Astrocyte of the hippocampus (primary cell): Measurements from ENCODE around the gene AAMDC.
A peak's percentile ranks its signal among the peaks of the same experiment; 100 is the strongest.

Experiments
- DNase-seq: peaks from one replicate; pipeline ENCODE4 v3.0.0; 2011; ENCODE audit warnings: low read depth, low spot score

Gene AAMDC

DNA sequence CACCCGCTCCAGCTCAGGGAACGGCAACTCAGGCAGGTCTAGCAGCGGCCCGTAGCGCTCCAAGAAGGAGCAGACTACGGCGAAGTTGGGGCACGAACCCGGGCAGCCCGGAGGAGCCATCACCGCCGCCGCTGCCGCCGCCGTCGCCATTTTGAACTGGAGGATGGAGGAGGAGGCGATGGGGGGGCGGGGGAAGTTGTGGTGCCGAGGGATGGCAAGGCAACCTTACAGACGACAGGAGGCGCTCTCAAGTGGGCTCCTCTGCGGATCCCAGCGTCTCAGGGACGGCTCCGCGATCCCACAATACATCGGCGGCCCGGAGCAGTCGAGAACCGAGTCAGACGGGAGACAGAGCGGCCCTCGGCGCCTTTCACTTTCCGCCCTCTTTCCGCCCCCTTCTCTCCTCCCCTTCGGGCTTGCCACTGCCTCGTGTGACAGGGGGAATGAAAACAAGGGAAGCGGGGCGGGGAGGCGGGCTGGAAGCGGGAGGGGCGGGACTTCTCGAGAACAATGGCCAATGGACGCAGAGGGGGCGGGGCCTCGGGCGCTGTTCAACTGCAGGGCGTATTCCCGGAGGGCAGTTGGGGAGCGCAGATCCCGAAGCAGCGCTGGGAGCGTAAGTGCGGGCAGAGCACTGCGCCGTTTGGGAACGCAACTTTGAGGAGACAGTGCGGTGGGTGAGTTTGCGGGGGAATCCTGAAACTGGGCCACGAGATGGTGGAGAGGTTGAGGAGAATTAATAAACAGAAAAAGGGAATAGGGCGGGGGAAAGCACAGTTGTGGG lies at the start of gene AAMDC, which contains the start of gene RSF1:
Gene AAMDC (plus strand): TSS at position 580 of the 784 bp plus-strand sequence. CDS start 21,353 bp downstream, outside the sequence.
Gene RSF1 (minus strand): TSS at position 158 of the 784 bp plus-strand sequence. CDS start 8 bp downstream, at position 150.
- DNase-seq: peak; percentile 99

GRCh38 chr11:77775936-77776335 lies 45.0 kb upstream of the AAMDC start:
- DNase-seq: no peak

- no peak for DNase-seq
Measured at GRCh38 chr11:77776455-77776854, 44.5 kb upstream of the AAMDC start.

- no peak for DNase-seq
Measured at GRCh38 chr11:77778118-77778517, 42.8 kb upstream of the AAMDC start.

DNA sequence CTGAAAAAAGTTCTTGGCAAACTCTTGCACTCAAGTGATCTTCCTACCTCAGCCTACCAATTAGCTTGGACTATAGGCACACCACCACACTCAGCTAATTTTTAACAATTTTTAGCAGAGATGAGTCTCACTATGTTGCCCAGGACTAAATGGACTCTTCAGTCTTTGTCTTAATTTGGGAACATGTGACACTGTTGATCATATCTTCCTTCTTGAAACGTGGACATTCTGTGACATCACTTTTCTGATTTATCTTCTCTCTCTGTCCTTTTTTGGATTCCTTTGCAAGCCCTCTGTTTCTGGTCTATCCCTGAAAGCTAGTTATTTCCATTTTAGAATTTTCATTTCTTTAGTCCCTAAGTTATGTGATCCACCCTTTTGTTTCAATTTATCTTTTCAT lies 42.4 kb upstream of the AAMDC start:
- no peak for DNase-seq

DNA sequence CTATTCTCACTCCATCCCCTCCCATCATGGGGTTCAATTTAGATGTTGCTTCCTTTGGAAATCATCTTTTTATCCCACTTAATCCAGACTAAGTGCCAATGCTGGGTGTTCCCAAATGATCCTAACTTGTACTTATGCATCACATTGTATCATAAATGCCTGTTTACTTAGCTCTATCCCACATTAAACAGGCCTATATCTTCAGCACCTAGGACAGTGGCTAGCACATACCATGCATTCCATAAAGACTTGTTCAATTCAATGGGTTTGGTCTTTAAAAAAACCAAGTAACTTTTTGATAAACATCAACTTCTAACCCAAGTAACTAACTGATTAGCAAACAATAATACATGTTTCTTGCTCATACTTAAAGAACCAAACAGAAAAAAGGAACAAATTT lies 41.0 kb upstream of the AAMDC start:
- DNase-seq: peak; percentile 66

DNA sequence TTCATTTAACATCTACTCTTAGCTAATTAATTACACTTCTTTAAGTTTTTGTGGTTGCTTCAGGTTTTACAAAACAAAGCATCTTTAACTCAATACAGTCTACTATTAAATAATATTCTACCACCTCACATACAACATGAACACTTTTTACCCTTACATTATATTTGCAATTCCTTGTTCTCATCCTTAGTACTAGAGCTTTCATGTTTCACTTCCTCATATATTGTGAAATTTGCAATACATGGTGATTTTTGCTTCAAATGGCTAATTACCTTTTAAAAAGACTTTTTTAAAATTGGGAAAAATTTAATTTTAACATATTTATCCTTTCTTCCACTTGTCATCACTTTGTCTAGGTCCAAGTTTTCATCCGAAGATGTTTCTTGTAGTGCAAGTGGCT lies 37.9 kb upstream of the AAMDC start:
- no peak for DNase-seq

GRCh38 chr11:77784572-77784971 lies 36.4 kb upstream of the AAMDC start:
- no peak for DNase-seq

DNA sequence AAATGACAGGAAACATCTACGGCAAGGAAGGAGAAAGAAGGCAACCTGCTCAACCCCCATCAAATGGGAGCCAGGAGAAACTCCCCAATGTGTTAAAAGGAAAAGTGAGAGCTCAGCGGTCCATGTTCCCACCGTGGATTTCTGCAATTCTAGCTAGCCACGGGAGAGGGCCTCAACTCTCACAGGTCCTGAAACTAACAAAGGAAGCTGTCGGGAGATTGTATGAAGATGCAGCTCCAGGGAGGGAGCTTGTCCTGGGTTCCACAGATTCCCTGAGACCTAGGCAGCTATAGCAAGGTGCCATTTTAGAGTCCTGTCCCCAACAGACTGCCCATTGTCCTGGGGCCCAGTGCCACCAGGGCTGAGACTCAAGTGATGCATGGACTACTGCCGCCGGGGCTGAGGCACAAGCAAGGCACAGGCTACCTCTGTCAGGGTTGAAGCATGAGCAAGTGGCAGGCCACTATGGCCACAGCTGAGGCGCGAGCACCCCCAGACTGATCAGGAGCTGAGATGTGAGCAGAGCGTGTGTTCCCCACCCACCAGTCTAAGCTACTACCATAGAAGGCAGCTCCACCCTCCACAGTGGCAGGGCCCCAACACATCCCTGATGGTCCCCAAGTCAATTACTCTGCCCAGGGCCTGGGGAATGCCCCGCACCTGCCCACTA lies 31.7 kb upstream of the AAMDC start:
- DNase-seq: no peak

GRCh38 chr11:77789731-77790476 lies 31.0 kb upstream of the AAMDC start:
- DNase-seq: no peak

- no peak for DNase-seq
Measured at GRCh38 chr11:77791301-77791700, 29.6 kb upstream of the AAMDC start.

DNA sequence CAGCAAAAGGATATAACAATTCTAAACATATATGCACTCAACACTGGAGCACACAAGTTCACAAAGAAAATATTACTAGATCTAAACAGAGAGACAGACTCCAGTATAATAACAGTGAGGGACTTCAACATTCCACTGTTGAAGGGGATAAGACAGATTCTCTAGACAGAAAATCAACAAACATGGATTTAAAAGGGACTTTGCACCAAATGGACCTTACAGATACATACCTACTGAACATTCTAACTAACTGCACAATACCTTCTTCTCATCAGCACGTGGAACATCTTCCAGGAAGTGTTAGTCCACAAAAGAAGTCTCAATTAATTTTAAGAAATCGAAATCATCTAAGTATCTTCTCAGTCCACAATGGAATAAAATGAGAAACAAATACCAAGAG lies 27.0 kb upstream of the AAMDC start:
- no peak for DNase-seq

GRCh38 chr11:77799338-77799737 lies 21.6 kb upstream of the AAMDC start:
- no peak for DNase-seq

DNA sequence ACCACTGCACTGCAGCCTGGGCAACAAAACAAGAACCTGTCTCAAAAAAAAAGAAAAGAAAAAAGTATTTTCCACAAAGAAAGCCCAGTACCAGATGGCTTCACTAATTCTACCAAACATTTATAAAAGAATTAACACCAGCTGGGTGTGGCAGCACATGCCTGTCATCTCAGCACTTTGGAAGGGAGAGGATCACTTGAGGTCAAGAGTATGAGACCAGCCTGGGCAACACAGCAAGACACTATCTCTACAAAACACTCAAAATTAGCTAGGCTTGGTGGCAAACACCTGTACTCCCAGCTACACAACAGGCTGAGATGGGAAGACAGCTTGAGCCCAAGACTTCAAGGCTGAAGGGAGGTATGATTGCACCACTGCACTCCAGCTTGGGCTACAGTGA lies 20.5 kb upstream of the AAMDC start:
- no peak for DNase-seq

- no peak for DNase-seq
Measured at GRCh38 chr11:77801477-77801876, 19.5 kb upstream of the AAMDC start.

GRCh38 chr11:77806415-77806814 lies 14.5 kb upstream of the AAMDC start:
- no peak for DNase-seq

DNA sequence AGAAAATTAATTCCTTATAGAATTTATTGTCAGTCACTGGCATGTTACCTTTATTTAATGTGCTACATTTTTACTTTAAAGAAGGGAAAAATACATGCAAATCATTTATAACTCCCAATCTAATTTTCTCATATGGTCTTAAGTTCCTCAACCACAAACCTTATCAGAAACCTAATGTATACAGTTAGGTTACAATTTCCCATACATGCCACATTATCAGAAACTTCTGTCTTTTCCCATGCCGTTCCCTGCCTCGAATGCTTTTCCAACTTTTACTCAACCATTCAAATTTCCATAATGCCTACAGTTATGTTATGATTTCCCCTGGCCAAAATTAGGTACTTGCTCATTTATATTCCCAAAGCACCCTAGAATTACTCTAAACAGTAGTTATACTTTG lies 14.0 kb upstream of the AAMDC start:
- no peak for DNase-seq

- peak; percentile 11 for DNase-seq
Measured at GRCh38 chr11:77813256-77813655, 7.7 kb upstream of the AAMDC start.

- no peak for DNase-seq
Measured at GRCh38 chr11:77814848-77815247, 6.1 kb upstream of the AAMDC start.

- no peak for DNase-seq
Measured at GRCh38 chr11:77815459-77815858, 5.5 kb upstream of the AAMDC start.

- peak; percentile 93 for DNase-seq
Measured at GRCh38 chr11:77819411-77819920, 1.5 kb upstream of the AAMDC start.

- peak; percentile 67 for DNase-seq
Measured at GRCh38 chr11:77819921-77820564, 901 bp upstream of the AAMDC start.
